MV-4-11 (cell line): ENCODE measurements around the gene ZNF3.
A peak's percentile ranks its signal among the peaks of the same experiment; 100 is the strongest.
"Not testable (repeated sequence)": the region's sequence is repeated elsewhere in the genome, so short reads cannot be mapped to it uniquely, and the experiment has no call there.

Experiments
- DNase-seq: peaks from one replicate; lab custom pipeline; 2025; lab: John Stamatoyannopoulos, UW

The ZNF3 gene

DNA sequence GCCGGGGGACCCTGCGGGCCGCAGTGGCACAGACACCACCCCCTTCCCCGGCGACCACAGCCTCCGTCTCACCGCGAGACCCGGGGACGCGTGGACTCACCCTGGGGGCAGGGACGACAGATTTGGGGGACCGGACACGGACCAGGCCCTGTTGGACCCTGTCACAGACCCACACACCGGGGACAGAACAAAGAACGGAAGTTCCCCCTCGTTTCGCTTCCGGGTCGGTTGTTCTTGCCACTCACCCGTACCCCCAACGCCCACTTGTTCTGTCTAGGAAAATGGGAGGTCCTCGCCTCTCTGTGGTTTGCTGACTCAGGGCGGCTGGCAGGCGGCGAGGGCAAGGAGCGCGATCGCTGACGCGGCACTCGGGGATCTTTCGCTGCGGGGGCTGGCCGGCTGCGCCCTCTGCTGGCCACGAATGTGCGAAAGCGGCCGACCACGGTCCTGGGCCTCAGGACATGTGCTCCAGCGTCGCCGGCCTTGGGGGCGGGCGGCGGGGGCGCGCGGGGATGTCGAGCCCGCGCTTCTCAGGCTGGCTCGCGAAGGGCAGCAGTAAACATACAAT is at the start of gene ZNF3:
Gene ZNF3 (minus strand): TSS at position 189 of the 568 bp plus-strand sequence. CDS start 4,366 bp downstream, outside the sequence.
- peak; percentile 98 for DNase-seq

DNA sequence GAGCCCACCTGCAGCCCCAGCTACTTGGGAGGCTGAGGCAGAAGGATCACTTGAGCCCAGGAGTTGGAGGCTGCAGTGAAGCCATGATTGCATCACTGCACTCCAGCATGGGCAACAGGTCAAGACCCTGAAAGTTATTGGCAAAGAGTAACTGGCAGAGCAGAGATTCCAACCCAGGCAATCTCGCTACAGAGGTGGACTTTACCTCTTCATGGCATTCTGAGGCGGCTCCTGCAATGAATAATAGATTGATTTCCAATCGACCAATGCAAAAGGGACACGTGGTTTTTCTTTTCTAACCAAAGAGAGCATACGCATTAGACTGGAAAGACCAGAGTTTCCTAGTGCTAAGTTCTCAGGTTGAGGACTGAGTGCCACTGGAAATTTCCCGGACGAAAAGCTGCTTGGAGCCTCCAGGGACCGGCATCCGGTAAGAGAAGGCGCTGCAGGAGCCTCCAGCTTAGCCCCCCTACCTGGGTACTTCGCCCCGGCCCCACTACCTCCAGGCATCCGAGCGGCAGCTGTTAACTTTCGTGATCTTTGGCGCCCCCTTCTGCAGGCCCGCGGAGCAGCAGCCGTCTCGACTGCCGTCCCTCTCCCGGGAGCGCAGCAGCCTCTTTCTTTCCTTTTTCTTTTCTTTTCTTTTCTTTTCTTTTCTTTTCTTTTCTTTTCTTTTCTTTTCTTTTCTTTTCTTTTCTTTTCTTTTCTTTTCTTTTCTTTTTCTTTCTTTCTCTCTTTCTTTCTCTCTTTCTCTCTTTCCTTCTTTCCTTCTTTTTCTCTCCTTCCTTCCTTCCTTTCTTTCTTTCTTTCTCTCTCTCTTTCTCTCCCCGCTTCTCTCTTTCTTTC is 49.3 kb upstream of the ZNF3 start:
- peak; percentile 20 for DNase-seq

DNA sequence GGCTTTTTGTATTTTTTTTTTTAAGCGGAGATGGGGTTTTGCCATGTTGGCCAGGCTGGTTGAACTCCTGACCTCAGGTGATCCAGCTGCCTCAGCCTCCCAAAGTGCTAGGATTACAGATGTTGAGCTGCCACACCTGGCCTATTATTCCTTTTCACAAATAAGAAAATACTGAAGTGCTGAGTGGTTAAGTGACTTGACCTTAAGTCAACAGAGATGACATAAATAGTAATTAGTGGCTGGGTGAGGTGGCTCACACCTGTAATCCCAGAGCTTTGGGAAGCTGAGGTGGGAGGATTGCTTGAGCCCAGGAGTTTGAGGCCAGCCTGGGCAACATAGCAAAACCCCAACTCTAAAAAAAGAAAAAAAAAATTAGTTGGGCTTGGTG is 48.7 kb upstream of the ZNF3 start:
- not testable (repeated sequence) for DNase-seq

DNA sequence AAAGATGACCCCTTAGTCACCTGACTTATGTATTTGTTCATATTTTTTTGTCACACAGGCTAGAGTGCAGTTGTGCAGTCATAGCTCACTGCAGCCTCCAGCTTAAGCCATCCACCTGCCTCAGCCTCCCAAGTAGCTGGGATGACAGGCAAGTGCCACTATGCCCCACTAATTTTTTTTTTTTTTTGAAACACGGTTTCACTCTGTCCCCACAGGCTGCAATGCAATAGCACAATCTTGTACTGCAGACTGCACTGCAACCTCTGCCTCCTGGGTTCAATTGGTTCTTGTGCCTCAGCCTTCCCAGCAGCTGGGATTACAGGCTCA is 47.1 kb upstream of the ZNF3 start:
- DNase-seq = no peak

DNA sequence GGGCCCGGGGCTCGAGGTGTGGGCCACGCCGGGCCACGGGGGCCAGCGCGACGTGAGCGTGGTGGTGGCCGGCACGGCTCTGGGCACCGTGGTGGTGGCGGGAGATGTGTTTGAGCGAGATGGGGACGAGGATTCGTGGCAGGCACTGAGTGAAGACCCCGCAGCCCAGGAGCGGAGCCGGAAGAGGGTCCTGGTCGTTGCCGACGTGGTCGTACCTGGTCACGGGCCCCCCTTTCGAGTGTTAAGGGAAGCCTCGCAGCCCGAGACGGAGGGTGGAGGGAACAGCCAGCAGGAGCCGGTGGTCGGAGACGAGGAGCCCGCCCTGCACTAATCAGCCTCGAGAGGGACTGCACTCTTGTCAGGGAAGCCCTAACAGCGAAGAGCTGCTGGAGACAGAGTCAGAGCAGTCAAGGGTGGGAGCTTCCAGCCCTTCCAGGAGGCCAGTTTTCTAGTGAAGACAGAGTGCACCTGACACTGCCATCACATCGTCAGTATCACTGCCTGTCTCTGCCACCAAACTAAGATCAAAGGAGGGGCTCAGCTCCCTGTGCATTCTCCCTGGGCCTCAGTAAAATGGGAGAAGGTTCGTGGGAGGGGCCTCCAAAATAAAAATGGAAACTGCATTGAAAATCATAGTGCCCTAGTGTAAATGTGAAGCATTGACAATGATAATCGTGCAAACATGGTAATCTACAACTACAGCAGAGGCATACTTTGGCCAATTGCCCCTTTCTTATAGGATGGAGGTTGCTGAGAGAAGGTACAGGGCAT is 46.5 kb upstream of the ZNF3 start:
- no peak for DNase-seq

DNA sequence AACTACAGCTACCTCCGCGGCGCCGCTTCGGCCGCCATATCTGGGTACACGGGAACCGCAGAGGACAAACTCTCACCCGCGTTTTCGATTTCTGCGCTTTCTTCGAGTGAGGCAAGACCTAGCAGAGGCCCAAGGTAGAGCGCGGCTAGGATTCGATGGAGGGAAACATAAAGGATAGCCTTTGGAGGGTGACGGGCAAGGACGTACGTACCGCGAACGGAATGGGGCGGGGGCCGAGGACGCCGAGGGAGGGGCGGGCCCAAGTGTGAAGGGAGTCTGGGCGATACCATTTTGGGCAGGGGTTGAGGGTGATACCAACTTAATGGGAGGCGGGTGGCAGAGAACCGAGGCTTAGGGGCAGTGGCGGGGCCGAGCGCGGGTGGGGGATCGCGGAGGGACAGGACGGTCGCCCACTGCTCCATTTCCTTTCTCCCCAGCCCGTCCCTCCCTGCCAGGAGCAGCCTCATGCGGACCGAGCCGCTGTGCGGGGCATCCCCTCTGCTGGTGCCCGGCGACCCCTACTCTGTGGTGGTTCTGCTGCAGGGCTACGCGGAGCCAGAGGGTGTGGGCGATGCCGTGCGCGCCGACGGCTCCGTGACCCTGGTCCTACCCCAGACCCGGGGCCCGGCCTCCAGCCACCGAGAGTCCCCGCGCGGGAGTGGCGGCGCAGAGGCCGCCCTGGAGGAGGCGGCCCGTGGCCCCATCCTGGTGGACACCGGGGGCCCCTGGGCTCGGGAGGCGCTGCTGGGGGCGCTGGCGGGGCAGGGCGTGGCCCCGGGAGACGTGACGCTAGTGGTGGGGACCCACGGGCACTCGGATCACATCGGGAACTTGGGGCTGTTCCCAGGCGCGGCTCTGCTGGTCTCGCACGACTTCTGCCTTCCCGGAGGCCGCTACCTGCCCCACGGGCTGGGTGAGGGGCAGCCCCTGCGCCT is 45.7 kb upstream of the ZNF3 start, which contains the start of gene MBLAC1:
Gene MBLAC1 (plus strand): TSS at position 37 of the 935 bp plus-strand sequence. CDS start 429 bp downstream, at position 466.
- DNase-seq = peak; percentile 81

DNA sequence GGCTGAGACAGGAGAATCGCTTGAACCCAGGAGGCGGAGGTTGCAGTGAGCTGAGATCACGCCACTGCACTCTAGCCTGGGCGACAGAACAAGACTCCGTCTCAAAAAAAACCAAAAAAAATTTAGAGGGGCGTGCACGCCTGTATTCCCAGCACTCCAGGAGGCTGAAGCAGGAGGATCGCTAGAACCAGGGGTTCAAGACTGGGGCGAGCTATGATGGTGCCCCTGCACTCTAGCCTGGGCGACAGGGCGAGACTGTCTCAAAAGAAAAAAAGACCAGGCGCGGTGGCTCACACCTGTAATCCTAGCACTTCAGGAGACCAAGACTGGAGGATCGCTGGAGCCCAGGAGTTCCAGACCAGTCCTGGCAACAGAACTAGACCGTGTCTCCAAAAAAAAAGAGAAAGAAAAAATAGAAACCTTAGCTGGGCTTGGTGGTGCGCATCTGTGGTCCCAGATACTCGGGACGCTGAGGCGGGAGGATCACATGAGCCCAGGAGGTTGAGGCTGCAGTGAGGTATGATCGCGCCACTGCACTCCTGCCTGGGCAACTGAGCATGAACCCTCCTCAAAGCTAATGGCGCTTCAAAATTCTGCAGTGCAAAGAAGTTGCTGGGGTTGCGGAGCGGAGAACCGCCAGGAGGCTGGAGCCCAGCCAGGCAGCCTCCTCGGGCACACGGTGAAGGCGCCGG is 44.9 kb upstream of the ZNF3 start:
- no peak for DNase-seq

DNA sequence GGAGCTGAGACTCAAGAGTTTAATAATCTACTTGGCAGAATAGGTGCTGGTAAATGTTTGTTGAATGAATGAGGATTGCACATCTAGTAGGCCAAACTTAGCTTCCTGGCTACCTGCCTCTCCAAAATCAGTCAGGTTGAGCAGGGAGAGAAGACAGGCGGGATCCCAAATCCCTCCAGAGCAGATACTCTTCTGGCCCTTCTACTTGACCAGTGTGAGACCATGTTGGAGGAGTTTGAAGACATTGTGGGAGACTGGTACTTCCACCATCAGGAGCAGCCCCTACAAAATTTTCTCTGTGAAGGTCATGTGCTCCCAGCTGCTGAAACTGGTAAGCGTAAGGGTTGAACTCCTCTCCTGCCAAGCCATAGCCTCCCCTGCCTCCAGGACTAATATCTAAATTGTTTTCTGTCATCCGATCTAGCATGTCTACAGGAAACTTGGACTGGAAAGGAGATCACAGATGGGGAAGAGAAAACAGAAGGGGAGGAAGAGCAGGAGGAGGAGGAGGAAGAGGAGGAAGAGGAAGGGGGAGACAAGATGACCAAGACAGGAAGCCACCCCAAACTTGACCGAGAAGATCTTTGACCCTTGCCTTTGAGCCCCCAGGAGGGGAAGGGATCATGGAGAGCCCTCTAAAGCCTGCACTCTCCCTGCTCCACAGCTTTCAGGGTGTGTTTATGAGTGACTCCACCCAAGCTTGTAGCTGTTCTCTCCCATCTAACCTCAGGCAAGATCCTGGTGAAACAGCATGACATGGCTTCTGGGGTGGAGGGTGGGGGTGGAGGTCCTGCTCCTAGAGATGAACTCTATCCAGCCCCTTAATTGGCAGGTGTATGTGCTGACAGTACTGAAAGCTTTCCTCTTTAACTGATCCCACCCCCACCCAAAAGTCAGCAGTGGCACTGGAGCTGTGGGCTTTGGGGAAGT is 43.0 kb upstream of the ZNF3 start:
- DNase-seq = no peak

DNA sequence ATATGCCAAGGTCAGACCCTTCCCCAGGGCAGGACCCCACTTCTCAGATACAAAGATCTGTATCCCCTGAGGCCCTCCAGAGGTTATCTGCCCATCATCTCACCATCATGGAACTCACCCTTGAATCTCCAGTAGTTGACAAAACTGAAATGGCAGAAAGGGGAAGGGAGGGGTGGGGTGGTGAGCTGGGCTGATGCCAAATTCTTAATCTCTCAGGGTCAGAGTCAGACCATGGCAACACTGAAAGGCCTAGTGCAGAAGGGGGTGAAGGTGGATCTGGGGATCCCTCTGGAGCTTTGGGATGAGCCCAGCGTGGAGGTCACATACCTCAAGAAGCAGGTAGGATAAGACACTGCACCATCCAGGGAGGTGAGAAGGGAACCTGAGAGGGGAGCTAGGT is 41.0 kb upstream of the ZNF3 start:
- no peak for DNase-seq

DNA sequence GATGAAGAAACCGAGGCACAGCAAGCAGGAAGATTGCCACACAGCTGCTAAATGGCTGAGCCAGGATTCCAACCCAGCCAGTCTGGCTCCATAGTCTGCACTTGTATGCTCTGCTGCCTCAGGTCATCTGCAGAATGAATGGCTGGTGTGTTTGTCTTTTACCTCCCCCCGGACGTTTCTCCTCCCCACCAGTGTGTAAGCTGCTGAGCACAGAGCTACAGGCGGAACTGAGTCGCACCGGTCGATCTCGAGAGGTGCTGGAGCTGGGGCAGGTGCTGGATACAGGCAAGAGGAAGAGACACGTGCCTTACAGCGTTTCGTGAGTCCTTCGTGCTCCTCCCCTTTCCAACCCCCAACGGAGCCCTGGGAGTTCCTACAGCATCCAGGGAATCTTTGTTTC is 40.5 kb upstream of the ZNF3 start:
- no peak for DNase-seq

DNA sequence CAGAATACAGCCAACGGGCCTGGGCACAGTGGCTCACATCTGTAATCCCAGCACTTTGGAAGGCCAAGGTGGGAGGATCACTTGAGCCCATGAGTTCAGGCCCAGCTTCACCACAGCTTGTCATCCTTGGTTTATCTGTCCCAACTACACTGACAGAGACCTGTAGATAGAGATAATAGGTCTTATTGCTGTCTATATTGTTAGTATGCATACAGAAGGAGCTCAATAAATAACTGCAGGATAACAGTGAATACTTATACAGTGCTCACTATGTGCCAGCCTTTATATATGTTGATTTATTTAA is 39.2 kb upstream of the ZNF3 start:
- DNase-seq = no peak

DNA sequence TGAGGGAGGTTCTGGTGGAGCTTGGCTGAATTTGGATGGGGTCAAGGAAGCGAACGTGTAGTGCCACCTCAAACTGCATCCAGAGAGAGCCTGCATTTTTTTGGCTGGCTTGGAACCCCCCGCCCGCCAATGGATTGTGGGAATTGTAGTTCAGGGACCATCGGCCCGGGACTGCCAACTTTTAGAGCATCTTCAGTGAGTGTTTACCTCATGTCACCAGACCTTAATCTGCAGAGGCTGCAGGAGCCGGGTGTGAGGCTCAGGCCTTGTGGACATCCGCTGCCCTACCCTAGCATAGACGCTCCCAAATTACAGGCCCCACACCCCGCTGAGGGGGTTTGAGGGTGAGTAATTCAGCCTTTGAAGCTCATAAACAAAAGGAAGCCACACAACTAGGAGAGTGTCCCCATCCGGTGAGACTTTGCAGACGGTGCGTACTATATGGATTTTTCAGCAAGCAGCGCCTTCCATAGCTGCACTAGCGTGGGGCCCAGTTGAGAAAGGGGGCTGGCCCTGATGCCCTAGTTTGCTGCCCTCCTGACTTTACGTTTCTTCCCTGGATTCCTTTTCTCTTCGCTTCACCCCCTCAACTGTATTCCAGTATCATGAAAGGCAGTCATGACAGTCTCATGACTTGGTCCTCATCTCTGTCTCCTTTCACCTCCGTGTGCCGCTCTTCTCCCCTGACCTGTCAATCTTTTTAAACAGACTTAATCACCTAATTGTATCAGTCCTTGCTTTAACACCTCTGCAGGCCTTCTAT is 38.6 kb upstream of the ZNF3 start:
- peak; percentile 39 for DNase-seq

DNA sequence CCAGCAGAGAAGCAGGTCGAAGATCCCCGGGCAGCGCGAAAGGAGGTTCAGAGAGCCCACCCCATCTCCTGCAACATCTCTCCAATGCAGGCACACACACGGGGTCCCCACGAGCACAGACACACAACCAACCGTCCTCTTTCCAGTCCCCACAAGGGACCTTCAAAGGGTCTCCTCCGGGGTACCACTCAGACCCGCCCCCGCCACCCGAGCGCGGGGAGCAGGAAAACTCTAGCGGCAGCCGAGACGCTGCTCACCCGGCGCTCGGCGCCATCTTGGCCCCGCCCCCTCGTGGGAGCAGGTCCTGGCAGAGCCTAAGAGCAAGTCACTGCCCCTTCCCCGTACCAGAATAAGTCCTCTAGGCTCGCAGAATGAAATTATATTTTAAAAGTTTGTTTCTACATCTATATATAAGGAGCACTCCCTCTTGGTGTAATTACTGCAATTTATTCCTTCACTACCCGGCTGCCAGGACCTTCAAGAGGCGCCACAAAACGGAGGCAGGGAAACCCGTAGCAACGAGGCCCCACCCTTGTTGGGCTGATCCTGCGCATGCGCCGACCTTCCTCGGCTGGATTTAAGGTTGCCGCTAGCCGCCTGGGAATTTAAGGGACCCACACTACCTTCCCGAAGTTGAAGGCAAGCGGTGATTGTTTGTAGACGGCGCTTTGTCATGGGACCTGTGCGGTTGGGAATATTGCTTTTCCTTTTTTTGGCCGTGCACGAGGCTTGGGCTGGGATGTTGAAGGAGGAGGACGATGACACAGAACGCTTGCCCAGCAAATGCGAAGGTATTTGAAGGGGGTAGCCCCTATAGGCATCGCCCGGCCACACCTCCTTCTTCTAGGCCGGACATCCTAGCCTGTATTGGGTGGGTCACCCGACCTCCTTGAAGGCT is 37.8 kb upstream of the ZNF3 start, which contains the start of the genes CNPY4 and TAF6:
Gene CNPY4 (plus strand): TSS at position 563 of the 898 bp plus-strand sequence. CDS start 111 bp downstream, at position 674.
Gene TAF6 (minus strand): TSS at position 287 of the 898 bp plus-strand sequence. CDS start 5,149 bp downstream, outside the sequence.
- DNase-seq = peak; percentile 93

DNA sequence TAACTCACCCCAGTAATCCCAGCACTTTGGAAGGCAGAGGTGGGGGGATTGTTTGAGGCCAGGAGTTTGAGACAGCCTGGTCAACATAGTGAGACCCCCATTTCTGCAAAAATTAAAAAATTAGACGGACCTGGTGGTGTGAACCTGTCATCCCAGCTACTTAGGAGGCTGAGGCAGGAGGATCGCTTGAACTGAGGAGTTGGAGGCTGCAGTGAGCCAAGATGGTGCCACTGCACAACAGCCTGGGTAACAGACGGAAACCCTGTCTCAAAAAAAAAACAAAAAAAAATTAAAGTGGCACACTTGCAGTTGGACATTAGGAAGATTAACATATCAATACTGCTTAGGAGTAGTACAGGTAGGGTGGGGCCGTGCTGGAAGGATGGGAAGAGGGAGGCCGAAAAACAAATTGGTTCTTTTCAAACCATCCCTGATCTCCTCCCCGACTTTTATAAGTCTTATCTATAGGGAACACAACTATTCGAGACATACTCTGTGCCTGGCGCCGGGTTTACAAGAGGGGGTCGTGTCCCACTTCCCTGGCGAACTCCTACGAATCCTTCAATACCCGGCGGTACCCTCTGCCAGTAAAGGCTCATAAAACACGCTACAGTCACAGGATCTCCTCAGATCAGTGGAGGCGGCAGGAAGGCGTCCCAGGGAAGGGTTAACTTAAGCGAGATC is 37.0 kb upstream of the ZNF3 start:
- no peak for DNase-seq

DNA sequence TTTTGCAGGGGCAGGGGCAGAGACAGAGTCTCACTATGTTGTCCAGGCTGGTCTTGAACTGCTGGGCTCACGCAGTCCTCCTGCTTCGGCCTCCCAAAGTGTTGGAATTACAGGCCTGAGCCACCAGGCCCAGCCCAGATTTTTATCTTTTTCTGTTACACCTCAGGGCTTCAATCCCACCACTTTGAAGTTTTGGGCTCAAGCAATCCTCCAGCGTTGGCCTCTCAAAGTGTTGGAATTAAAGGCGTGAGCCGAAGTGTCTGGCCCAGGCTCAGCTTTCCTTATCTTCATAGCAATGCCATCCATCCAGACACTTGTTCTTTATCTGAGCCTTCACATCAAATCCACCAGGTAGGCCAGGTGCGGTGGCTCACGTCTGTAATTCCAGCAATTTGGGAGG is 33.5 kb upstream of the ZNF3 start:
- no peak for DNase-seq

DNA sequence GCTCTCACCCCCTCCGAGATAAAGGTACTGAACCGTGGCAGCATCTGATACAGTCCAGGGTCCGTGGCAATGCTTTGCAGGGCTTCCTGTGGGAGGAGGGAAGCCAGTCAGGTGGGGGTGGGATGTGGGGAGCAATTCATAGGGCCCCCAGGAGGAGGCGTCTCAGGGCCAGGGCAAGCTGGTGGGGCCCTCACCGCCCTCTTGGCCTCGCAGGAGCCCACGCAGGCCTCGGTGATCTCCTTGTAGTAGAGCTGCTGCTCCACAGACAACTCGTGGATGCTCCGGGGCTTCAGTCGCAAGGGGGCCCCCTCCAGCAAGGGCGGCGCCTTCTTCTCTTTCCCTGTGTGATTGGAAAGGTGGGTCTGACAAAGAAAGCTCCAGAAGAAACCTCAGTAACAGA is 30.4 kb upstream of the ZNF3 start:
- DNase-seq = no peak

DNA sequence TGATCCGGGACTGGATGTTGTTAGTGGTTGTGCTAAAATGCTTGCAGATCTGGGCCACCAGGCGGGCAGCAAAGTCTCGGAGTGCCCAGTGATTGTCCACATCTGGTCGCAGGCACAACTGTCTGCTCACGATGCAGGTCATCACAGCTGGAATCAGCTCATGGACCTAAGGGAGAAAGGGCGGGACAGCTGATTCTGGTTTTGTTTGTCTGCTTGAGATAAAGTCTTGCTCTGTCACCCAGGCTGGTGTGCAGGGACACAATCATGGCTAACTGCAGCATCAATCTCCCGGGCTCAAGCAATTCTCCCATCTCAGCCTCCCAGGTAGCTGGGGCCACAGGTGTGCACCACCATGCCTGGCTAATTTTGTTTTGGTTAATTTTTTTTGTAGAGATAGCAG is 29.6 kb upstream of the ZNF3 start:
- DNase-seq = no peak
